ENCODE measurements around the gene MED27. TPM values are rescaled to one million over a fixed set of nuclear protein-coding genes. Genes with fewer than 3 reads are reported as not detected.

MED27 gene
- total and polyA plus RNA-seq, 7 donors = 11.9 to 19.7 (median 15.6) TPM

- intact Hi-C loops (cut with DNase I) = no loop called here
- H3K27ac ChIP-seq = no peak overlapping the region
- no peaks in the 10 kb centered on the region for H3K36me3 ChIP-seq
- peaks cover 3 to 16% (median 9%) of the 10 kb centered on the region in 4 donors for H3K9me3 ChIP-seq
- H3K27me3 ChIP-seq = peaks cover 0 to 64% (median 5%) of the 10 kb centered on the region in 3 donors
- no peak for DNase-seq
- TF ChIP-seq POLR2AphosphoS5 (IDR thresholded peaks at IDR 0.05) (no peak), EP300 (IDR thresholded peaks at IDR 0.05) (no peak), POLR2A (IDR thresholded peaks at IDR 0.05) (no peak)
- TF ChIP-seq, protein P1, sequence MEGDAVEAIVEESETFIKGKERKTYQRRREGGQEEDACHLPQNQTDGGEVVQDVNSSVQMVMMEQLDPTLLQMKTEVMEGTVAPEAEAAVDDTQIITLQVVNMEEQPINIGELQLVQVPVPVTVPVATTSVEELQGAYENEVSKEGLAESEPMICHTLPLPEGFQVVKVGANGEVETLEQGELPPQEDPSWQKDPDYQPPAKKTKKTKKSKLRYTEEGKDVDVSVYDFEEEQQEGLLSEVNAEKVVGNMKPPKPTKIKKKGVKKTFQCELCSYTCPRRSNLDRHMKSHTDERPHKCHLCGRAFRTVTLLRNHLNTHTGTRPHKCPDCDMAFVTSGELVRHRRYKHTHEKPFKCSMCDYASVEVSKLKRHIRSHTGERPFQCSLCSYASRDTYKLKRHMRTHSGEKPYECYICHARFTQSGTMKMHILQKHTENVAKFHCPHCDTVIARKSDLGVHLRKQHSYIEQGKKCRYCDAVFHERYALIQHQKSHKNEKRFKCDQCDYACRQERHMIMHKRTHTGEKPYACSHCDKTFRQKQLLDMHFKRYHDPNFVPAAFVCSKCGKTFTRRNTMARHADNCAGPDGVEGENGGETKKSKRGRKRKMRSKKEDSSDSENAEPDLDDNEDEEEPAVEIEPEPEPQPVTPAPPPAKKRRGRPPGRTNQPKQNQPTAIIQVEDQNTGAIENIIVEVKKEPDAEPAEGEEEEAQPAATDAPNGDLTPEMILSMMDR (IDR thresholded peaks at IDR 0.05) = no peak
- 47 to 48% methylated on average over 30 of the region's 30 CpGs for WGBS, 2 donors
- H3K4me1 ChIP-seq = peaks cover 0 to 10% (median 0%) of the 10 kb centered on the region in 4 donors
- peak overlapping the region in 1 of 4 donors; percentile 19 for H3K4me3 ChIP-seq
Observed at GRCh38 chr9:131835151-131835910, 244.3 kb downstream of the MED27 start.

- no peak for TF ChIP-seq EP300 (IDR thresholded peaks at IDR 0.05)
- TF ChIP-seq POLR2AphosphoS5 (IDR thresholded peaks at IDR 0.05) = no peak
- Histone ChIP-seq H3K27me3 (peaks cover 0 to 64% (median 5%) of the 10 kb centered on the region in 3 donors), H3K36me3 (no peaks in the 10 kb centered on the region), H3K9me3 (peaks cover 3 to 16% (median 9%) of the 10 kb centered on the region in 4 donors), H3K4me1 (peaks cover 0 to 10% (median 0%) of the 10 kb centered on the region in 4 donors), H3K4me3 (peak overlapping the region in 1 of 4 donors; percentile 19), H3K27ac (no peak overlapping the region)
- intact Hi-C loops (cut with DNase I) = no loop called here
- WGBS, 2 donors = 50 to 53% methylated on average over 15 of the region's 15 CpGs
- no peak for DNase-seq
Observed at GRCh38 chr9:131834721-131835120, 244.9 kb downstream of the MED27 start.

GRCh38 chr9:131833906-131834305 lies 245.8 kb downstream of the MED27 start:
- intact Hi-C loops (cut with DNase I) = no loop called here
- Histone ChIP-seq H3K9me3 (peaks cover 3 to 16% (median 9%) of the 10 kb centered on the region in 4 donors), H3K4me3 (no peak overlapping the region), H3K27ac (no peak overlapping the region), H3K4me1 (peaks cover 0 to 10% (median 0%) of the 10 kb centered on the region in 4 donors), H3K36me3 (no peaks in the 10 kb centered on the region), H3K27me3 (peaks cover 0 to 59% (median 5%) of the 10 kb centered on the region in 3 donors)
- 93% methylated on average over 2 of the region's 2 CpGs for WGBS, 2 donors
- no peak for DNase-seq
- TF ChIP-seq, protein P1 (IDR thresholded peaks at IDR 0.05) = no peak

DNA sequence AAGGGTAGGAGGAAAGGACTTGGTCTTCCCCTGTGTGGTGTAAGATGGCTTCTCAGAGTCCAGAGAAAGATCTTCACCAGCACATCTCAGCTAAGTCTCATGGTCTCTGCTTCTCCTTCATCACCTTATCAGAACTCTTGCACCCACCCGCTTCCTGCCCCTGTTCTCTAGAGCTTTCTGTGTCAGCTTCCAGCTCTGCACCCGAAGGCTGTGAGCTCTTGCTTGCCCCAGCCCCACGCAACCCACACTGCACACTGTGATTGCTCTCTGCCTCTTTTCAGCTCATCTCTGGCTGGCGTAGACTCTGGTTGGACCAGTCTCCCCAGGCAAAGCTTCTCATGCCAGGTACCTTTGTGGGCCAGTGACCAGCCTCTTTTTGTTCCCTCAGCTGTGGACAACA lies 246.6 kb downstream of the MED27 start:
- intact Hi-C loops (cut with DNase I) = no loop called here
- TF ChIP-seq EP300 (IDR thresholded peaks at IDR 0.05) = no peak
- no peak for TF ChIP-seq POLR2A (IDR thresholded peaks at IDR 0.05)
- TF ChIP-seq, protein P1 (IDR thresholded peaks at IDR 0.05) = no peak
- Histone ChIP-seq H3K27ac (no peak overlapping the region), H3K9me3 (peaks cover 3 to 16% (median 9%) of the 10 kb centered on the region in 4 donors), H3K27me3 (peaks cover 0 to 51% (median 0%) of the 10 kb centered on the region in 3 donors), H3K4me1 (peaks cover 0 to 10% (median 0%) of the 10 kb centered on the region in 4 donors), H3K4me3 (no peak overlapping the region), H3K36me3 (no peaks in the 10 kb centered on the region)
- WGBS, 2 donors = 60 to 64% methylated on average over 4 of the region's 4 CpGs
- no peak for DNase-seq

GRCh38 chr9:131831380-131832165 lies 248.1 kb downstream of the MED27 start:
- intact Hi-C loops (cut with DNase I) = no loop called here
- TF ChIP-seq POLR2AphosphoS5 (IDR thresholded peaks at IDR 0.05) = no peak
- TF ChIP-seq, protein P1 (IDR thresholded peaks at IDR 0.05) = no peak
- TF ChIP-seq POLR2A (IDR thresholded peaks at IDR 0.05) = no peak
- no peak for TF ChIP-seq EP300 (IDR thresholded peaks at IDR 0.05)

More at GRCh38 chr9:131831380-131832165, 248.1 kb downstream of the MED27 start:
- WGBS, 2 donors = 87 to 89% methylated on average over 24 of the region's 24 CpGs
- H3K27me3 ChIP-seq = peaks cover 0 to 41% (median 0%) of the 10 kb centered on the region in 3 donors
- H3K36me3 ChIP-seq = no peaks in the 10 kb centered on the region
- DNase-seq = no peak
- no peak overlapping the region for H3K4me3 ChIP-seq
- peaks cover 3 to 16% (median 9%) of the 10 kb centered on the region in 4 donors for H3K9me3 ChIP-seq
- peaks cover 0 to 10% (median 0%) of the 10 kb centered on the region in 4 donors for H3K4me1 ChIP-seq
- no peak overlapping the region for H3K27ac ChIP-seq

All from sigmoid colon (tissue), 7 donors.